SK-N-MC (cell line): ENCODE data around the gene ROPN1B.
A peak's percentile ranks its signal among the peaks of the same experiment; 100 is the strongest.
"Not testable (repeated sequence)": the region's sequence is repeated elsewhere in the genome, so short reads cannot be mapped to it uniquely, and the experiment has no call there.

Experiments used
- DNase-seq: peaks from one replicate; pipeline ENCODE4 v3.0.0-alpha.2; 2011; ENCODE audit warnings: low read depth, low spot score
- H3K27ac ChIP-seq: fragments of 200-600 bp; sonication (generic); 2 replicates; pipeline ENCODE4 v1.5.1; 2016; ENCODE audit warnings: mixed run types
- H3K36me3 ChIP-seq: fragments of 200-600 bp; sonication (generic); 2 replicates; pipeline ENCODE4 v1.6.1; 2017; ENCODE audit warnings: antibody characterized with exemption, low read length, mixed read lengths; ENCODE audit not compliant: insufficient read depth
- H3K4me3 ChIP-seq: fragments of 200-600 bp; sonication (generic); 2 replicates; pipeline ENCODE4 v1.5.1; 2016
- H3K9ac ChIP-seq: fragments of 200-600 bp; sonication (generic); 2 replicates; pipeline ENCODE4 v1.8.0; 2017; ENCODE audit warnings: mixed run types, mixed read lengths; ENCODE audit not compliant: insufficient read length
- H3K9me3 ChIP-seq: fragments of 200-600 bp; sonication (generic); 2 replicates; pipeline ENCODE4 v1.6.1; 2017; ENCODE audit warnings: low read depth, mild to moderate bottlenecking, antibody characterized with exemption, low read length, moderate library complexity, mixed read lengths
- EZH2 ChIP-seq: fragments of 200-600 bp; sonication (generic); IDR thresholded peaks from one replicate; pipeline ENCODE4 v1.6.1; 2017; ENCODE audit warnings: antibody characterized with exemption
- FOXP2 ChIP-seq: optimal IDR thresholded peaks from 2 replicates; pipeline ENCODE3; 2011; ENCODE audit warnings: mild to moderate bottlenecking, moderate library complexity; ENCODE audit not compliant: insufficient read depth; ENCODE audit errors: extremely low read length, control extremely low read depth
- POLR2AphosphoS5 ChIP-seq: IDR thresholded peaks from 2 replicates; pipeline ENCODE4 v1.6.1; 2012; ENCODE audit warnings: mild to moderate bottlenecking, low read depth, low read length, borderline replicate concordance

Gene ROPN1B

GRCh38 chr3:125990253-125990970 is 21.4 kb downstream of the ROPN1B start:
- Histone ChIP-seq H3K27ac (no peak overlapping the region), H3K4me3 (no peak overlapping the region), H3K9ac (no peak overlapping the region), H3K9me3 (no peaks in the 10 kb centered on the region), H3K36me3 (no peaks in the 10 kb centered on the region)
- TF ChIP-seq FOXP2: no peak
- no peak for DNase-seq

GRCh38 chr3:125996751-125997150 is 27.8 kb downstream of the ROPN1B start:
- H3K9ac ChIP-seq, DNase-seq, H3K9me3 ChIP-seq, H3K4me3 ChIP-seq, H3K36me3 ChIP-seq, H3K27ac ChIP-seq: not testable (repeated sequence)

- Histone ChIP-seq H3K27ac (no peak overlapping the region), H3K4me3 (no peak overlapping the region), H3K36me3 (0 out of 2 replicates have a peak, but pooled peaks cover 6% of the 10 kb centered on the region), H3K9ac (no peak overlapping the region), H3K9me3 (no peaks in the 10 kb centered on the region)
- TF ChIP-seq FOXP2 (no peak), EZH2 (no peak)
- DNase-seq: no peak
Observed at GRCh38 chr3:126002189-126002588, 33.2 kb downstream of the ROPN1B start.

GRCh38 chr3:126003447-126004190 is 34.6 kb downstream of the ROPN1B start:
- Histone ChIP-seq H3K27ac (no peak overlapping the region), H3K4me3 (no peak overlapping the region), H3K9me3 (no peaks in the 10 kb centered on the region), H3K36me3 (peaks cover 10% of the 10 kb centered on the region; the same call in 1 of the 2 replicates), H3K9ac (no peak overlapping the region)
- TF ChIP-seq FOXP2: no peak
- no peak for TF ChIP-seq EZH2
- TF ChIP-seq POLR2AphosphoS5: no peak
- DNase-seq: no peak

GRCh38 chr3:126004217-126004616 is 35.2 kb downstream of the ROPN1B start:
- Histone ChIP-seq H3K9ac (no peak overlapping the region), H3K9me3 (no peaks in the 10 kb centered on the region), H3K4me3 (no peak overlapping the region), H3K27ac (no peak overlapping the region), H3K36me3 (peaks cover 10% of the 10 kb centered on the region; the same call in 1 of the 2 replicates)
- no peak for DNase-seq
- TF ChIP-seq POLR2AphosphoS5: no peak
- TF ChIP-seq EZH2: no peak

- peaks cover 10% of the 10 kb centered on the region; the same call in 1 of the 2 replicates for H3K36me3 ChIP-seq
- H3K4me3 ChIP-seq: no peak overlapping the region
- H3K27ac ChIP-seq: no peak overlapping the region
- H3K9ac ChIP-seq: no peak overlapping the region
- DNase-seq: no peak
- no peaks in the 10 kb centered on the region for H3K9me3 ChIP-seq
- no peak for TF ChIP-seq POLR2AphosphoS5
- TF ChIP-seq EZH2: no peak
- TF ChIP-seq FOXP2: no peak
Observed at GRCh38 chr3:126004692-126005091, 35.7 kb downstream of the ROPN1B start.

GRCh38 chr3:126005951-126006350 is 37.0 kb downstream of the ROPN1B start:
- no peak overlapping the region for H3K4me3 ChIP-seq
- H3K9me3 ChIP-seq: no peaks in the 10 kb centered on the region
- H3K27ac ChIP-seq: no peak overlapping the region
- peaks cover 10% of the 10 kb centered on the region; the same call in 1 of the 2 replicates for H3K36me3 ChIP-seq
- no peak overlapping the region for H3K9ac ChIP-seq
- no peak for TF ChIP-seq POLR2AphosphoS5
- peak; percentile 5 for DNase-seq

GRCh38 chr3:126008219-126008618 is 39.2 kb downstream of the ROPN1B start:
- DNase-seq: no peak
- no peak overlapping the region for H3K4me3 ChIP-seq
- H3K36me3 ChIP-seq: peaks cover 10% of the 10 kb centered on the region; the same call in 1 of the 2 replicates
- no peak overlapping the region for H3K27ac ChIP-seq
- no peaks in the 10 kb centered on the region for H3K9me3 ChIP-seq
- no peak for TF ChIP-seq FOXP2
- no peak overlapping the region for H3K9ac ChIP-seq

GRCh38 chr3:126009181-126009580 is 40.2 kb downstream of the ROPN1B start:
- no peak for DNase-seq
- no peak overlapping the region for H3K9ac ChIP-seq
- TF ChIP-seq POLR2AphosphoS5 (no peak), EZH2 (no peak), FOXP2 (no peak)
- no peak overlapping the region for H3K27ac ChIP-seq
- no peak overlapping the region for H3K4me3 ChIP-seq
- peaks cover 10% of the 10 kb centered on the region; the same call in 1 of the 2 replicates for H3K36me3 ChIP-seq
- no peaks in the 10 kb centered on the region for H3K9me3 ChIP-seq
